Measurements from ENCODE around the gene TNS2.

DNA sequence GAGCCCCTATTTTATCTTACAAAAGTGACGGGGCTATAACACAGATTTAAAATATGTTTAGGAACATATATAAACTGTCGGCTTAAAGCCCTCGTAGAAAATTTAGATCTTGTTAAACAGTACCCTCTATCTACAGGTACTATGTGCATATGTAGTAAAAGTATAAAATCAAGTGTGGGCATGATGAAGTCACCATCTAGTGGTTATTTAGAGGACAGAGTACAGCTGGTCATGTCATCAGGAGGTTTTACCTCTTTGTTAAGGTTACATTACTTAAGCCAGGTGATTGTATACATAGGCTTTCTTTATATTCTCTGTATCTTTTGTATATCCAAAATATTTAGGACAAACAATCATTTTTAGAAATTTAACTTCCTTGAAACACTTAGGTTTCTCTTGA is 18.2 kb upstream of the TNS2 start:
- TF ChIP-seq, protein P1, sequence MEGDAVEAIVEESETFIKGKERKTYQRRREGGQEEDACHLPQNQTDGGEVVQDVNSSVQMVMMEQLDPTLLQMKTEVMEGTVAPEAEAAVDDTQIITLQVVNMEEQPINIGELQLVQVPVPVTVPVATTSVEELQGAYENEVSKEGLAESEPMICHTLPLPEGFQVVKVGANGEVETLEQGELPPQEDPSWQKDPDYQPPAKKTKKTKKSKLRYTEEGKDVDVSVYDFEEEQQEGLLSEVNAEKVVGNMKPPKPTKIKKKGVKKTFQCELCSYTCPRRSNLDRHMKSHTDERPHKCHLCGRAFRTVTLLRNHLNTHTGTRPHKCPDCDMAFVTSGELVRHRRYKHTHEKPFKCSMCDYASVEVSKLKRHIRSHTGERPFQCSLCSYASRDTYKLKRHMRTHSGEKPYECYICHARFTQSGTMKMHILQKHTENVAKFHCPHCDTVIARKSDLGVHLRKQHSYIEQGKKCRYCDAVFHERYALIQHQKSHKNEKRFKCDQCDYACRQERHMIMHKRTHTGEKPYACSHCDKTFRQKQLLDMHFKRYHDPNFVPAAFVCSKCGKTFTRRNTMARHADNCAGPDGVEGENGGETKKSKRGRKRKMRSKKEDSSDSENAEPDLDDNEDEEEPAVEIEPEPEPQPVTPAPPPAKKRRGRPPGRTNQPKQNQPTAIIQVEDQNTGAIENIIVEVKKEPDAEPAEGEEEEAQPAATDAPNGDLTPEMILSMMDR (IDR thresholded peaks at IDR 0.05 in 4 of 5, conservative IDR thresholded peaks at IDR 0.05 in 1 of 5), result no peak
- TF ChIP-seq POLR2A (IDR thresholded peaks at IDR 0.05), result no peak

Measured in gastrocnemius medialis (tissue), 4 donors.